HCT116 (cell line): ENCODE data around the gene ZSWIM6. TPM values are rescaled to one million over a fixed set of nuclear protein-coding genes. Genes with fewer than 3 reads are reported as not detected.

Experiments
- ATAC-seq: fragments of 200-7000 bp; cut with Tn5 transposase; 2 replicates; pipeline ENCODE4 v1.9.1; 2020; ENCODE audit warnings: mild to moderate bottlenecking, moderate library complexity
- BruUV-seq: library from RNA; stranded (reverse); fragments of 400-500 nt; replicated peaks from 2 replicates; lab custom pipeline; 2021; lab: Mats Ljungman, UMichigan
- CTCF ChIA-PET: fragments of 300-600 bp; sonication (Branson Sonifier 250); formaldehyde crosslinking; loops from one replicate; lab custom pipeline; 2021; ENCODE audit warnings: antibody characterized with exemption; lab: Charles Lee
- POLR2A ChIA-PET: fragments of 300-600, 350-600 bp; sonication (Branson Sonifier 250); formaldehyde crosslinking; loops from one replicate; lab custom pipeline; 2021; ENCODE audit warnings: antibody characterized with exemption; lab: Charles Lee
- RAD21 ChIA-PET, 2 experiments: fragments of 300-600 bp; sonication (Branson Sonifier 250); formaldehyde crosslinking; loops; one replicate each; lab custom pipeline; 2023; ENCODE audit warnings: low total read pairs in 2 of 2; ENCODE audit not compliant: uncharacterized antibody in 2 of 2, unreplicated experiment in 2 of 2, low non-redundant PET in 1 of 2; lab: Charles Lee
- DNase-seq: peaks from one replicate; pipeline ENCODE4 v3.0.0-alpha.2; 2010; ENCODE audit warnings: low read depth, low spot score
- H2AFZ ChIP-seq: fragments of 200-600 bp; shearing (Covaris generic), sonication (generic); 2 replicates; pipeline ENCODE4 v1.6.1; 2017; ENCODE audit warnings: low read depth, mixed run types, mixed read lengths, antibody characterized with exemption, low read length; ENCODE audit not compliant: poor library complexity, severe bottlenecking
- H3K27ac ChIP-seq: 2 replicates; pipeline ENCODE4 v1.5.1; 2012; ENCODE audit warnings: low read depth, low read length
- H3K27me3 ChIP-seq: fragments of 200-600 bp; sonication (generic); 2 replicates; pipeline ENCODE4 v1.6.1; 2016; ENCODE audit warnings: mixed run types, low read length, mixed read lengths; ENCODE audit not compliant: insufficient read depth
- H3K36me3 ChIP-seq, 2 experiments: fragments of 200-500 bp in 1 of 2; fragments of 200-600 bp in 1 of 2; sonication (Bioruptor generic) in 1 of 2; sonication (generic) in 1 of 2; 2 replicates each; pipeline versions ENCODE4 v1.5.1 to v1.6.1; 2014 to 2016; ENCODE audit warnings: low read length in 2 of 2, inconsistent platforms in 1 of 2, mixed read lengths in 1 of 2, mixed run types in 1 of 2; ENCODE audit not compliant: insufficient read depth in 2 of 2, control insufficient read depth in 1 of 2
- H3K4me1 ChIP-seq, 2 experiments: fragments of 200-600 bp in 1 of 2; sonication (generic) in 1 of 2; 2 replicates each; pipeline versions ENCODE4 v1.5.1 to v1.6.1; 2012 to 2017; ENCODE audit warnings: low read length in 2 of 2, inconsistent platforms in 1 of 2, mild to moderate bottlenecking in 1 of 2, mixed read lengths in 1 of 2, mixed run types in 1 of 2, moderate library complexity in 1 of 2; ENCODE audit not compliant: insufficient read depth in 2 of 2, control insufficient read depth in 1 of 2
- H3K4me2 ChIP-seq: fragments of 200-600 bp; sonication (generic); 2 replicates; pipeline ENCODE4 v1.6.1; 2017; ENCODE audit warnings: mixed run types, low read length, mixed read lengths
- H3K4me3 ChIP-seq, 2 experiments: fragments of 200-600 bp in 1 of 2; sonication (generic) in 1 of 2; replicated peaks in 1 of 2; 2 replicates each; pipeline ENCODE4 v1.5.1; 2011 to 2016; ENCODE audit warnings: low read length in 2 of 2, control low read depth in 1 of 2, low read depth in 1 of 2, mild to moderate bottlenecking in 1 of 2, mixed read lengths in 1 of 2, mixed run types in 1 of 2
- H3K79me2 ChIP-seq: fragments of 200-600 bp; sonication (generic); 2 replicates; pipeline ENCODE4 v1.6.1; 2017; ENCODE audit warnings: mild to moderate bottlenecking, mixed run types, low read length, moderate library complexity, mixed read lengths; ENCODE audit not compliant: insufficient read depth
- H3K9ac ChIP-seq: fragments of 200-600 bp; sonication (generic); 2 replicates; pipeline ENCODE4 v1.6.1; 2016; ENCODE audit warnings: low read length, mixed read lengths
- H3K9me2 ChIP-seq: fragments of 200-600 bp; sonication (generic), shearing (Covaris generic); 2 replicates; pipeline ENCODE4 v1.6.1; 2017; ENCODE audit warnings: mixed run types, mild to moderate bottlenecking, moderate library complexity; ENCODE audit not compliant: insufficient read depth
- H3K9me3 ChIP-seq, 2 experiments: fragments of 200-500 bp in 1 of 2; fragments of 200-600 bp in 1 of 2; sonication (Bioruptor generic) in 1 of 2; sonication (generic) in 1 of 2; 2 replicates each; pipeline ENCODE4 v1.6.1; 2014 to 2017; ENCODE audit warnings: low read length in 2 of 2, mixed read lengths in 2 of 2, inconsistent platforms in 1 of 2, low read depth in 1 of 2, mild to moderate bottlenecking in 1 of 2, mixed run types in 1 of 2, moderate library complexity in 1 of 2; ENCODE audit not compliant: control insufficient read depth in 1 of 2, insufficient read depth in 1 of 2
- H4K20me1 ChIP-seq: fragments of 200-600 bp; sonication (generic), shearing (Covaris generic); 2 replicates; pipeline ENCODE4 v1.6.1; 2017; ENCODE audit warnings: mixed run types, mild to moderate bottlenecking, moderate library complexity; ENCODE audit not compliant: insufficient read depth
- CBX3 ChIP-seq: IDR thresholded peaks from 2 replicates; pipeline ENCODE4 v1.6.1; 2012; ENCODE audit warnings: low read depth
- CEBPB ChIP-seq: IDR thresholded peaks from 2 replicates; pipeline ENCODE4 v1.6.1; 2012; ENCODE audit warnings: low read depth
- ELF1 ChIP-seq: IDR thresholded peaks from 2 replicates; pipeline ENCODE4 v1.6.1; 2012; ENCODE audit warnings: low read depth, borderline replicate concordance
- EZH2 ChIP-seq: fragments of 200-600 bp; sonication (generic); IDR thresholded peaks from 2 replicates; pipeline ENCODE4 v1.6.1; 2017; ENCODE audit warnings: antibody characterized with exemption, mixed run types
- FOSL1 ChIP-seq: IDR thresholded peaks from 2 replicates; pipeline ENCODE4 v1.6.1; 2012; ENCODE audit warnings: low read depth
- JUND ChIP-seq: IDR thresholded peaks from 2 replicates; pipeline ENCODE4 v1.6.1; 2012
- POLR2A ChIP-seq: IDR thresholded peaks from 2 replicates; pipeline ENCODE4 v1.7.0; 2011; ENCODE audit warnings: borderline replicate concordance; ENCODE audit not compliant: insufficient read depth, insufficient read length; ENCODE audit errors: extremely low read depth
- POLR2AphosphoS5 ChIP-seq: IDR thresholded peaks from 2 replicates; pipeline ENCODE4 v1.6.1; 2011; ENCODE audit warnings: mild to moderate bottlenecking, low read depth, low read length, moderate library complexity
- RAD21 ChIP-seq: IDR thresholded peaks from 2 replicates; pipeline ENCODE4 v1.6.1; 2012; ENCODE audit warnings: low read depth, mild to moderate bottlenecking
- SIN3A ChIP-seq: IDR thresholded peaks from 2 replicates; pipeline ENCODE4 v1.6.1; 2012; ENCODE audit warnings: low read depth
- SRF ChIP-seq: IDR thresholded peaks from 2 replicates; pipeline ENCODE4 v1.6.1; 2012; ENCODE audit warnings: low read depth
- ZNF274 ChIP-seq: fragments of 200-500 bp; sonication (Bioruptor generic); IDR thresholded peaks from 2 replicates; pipeline ENCODE4 v1.6.1; 2014; ENCODE audit warnings: mild to moderate bottlenecking, low read depth, low read length, inconsistent platforms
- intact Hi-C: fragments of 100-400 bp; cut with micrococcal nuclease; formaldehyde crosslinking; loops from 2 replicates; pipeline ENCODE4 v1.10.0; 2022
- total RNA-seq: library from RNA; stranded (reverse); gene quantifications from one replicate; pipeline ENCODE4 v1.2.1, GENCODE V29; 2021; ENCODE audit not compliant: unreplicated experiment
- TF ChIP-seq, protein P1 (sequence below): IDR thresholded peaks from 2 replicates; pipeline ENCODE4 v1.6.1; 2012; ENCODE audit warnings: low read depth
- TF ChIP-seq, protein P2 (sequence below): IDR thresholded peaks from 2 replicates; pipeline ENCODE4 v1.6.1; 2012
- TF ChIP-seq, protein P3 (sequence below), 3 experiments: fragments of 200-600 bp in 1 of 3; sonication (generic) in 1 of 3; IDR thresholded peaks in 2 of 3; conservative IDR thresholded peaks in 1 of 3; 2 replicates each; pipeline ENCODE4 v1.5.1; 2012 to 2017; ENCODE audit warnings: low read depth in 2 of 3, low read length in 2 of 3, antibody characterized with exemption in 1 of 3, borderline replicate concordance in 1 of 3, control low read depth in 1 of 3, mild to moderate bottlenecking in 1 of 3, mixed read lengths in 1 of 3, mixed run types in 1 of 3, moderate library complexity in 1 of 3; ENCODE audit not compliant: insufficient read depth in 1 of 3

The ZSWIM6 gene
- total RNA-seq, 1 experiment from 2014 or later = 7.4 TPM

DNA sequence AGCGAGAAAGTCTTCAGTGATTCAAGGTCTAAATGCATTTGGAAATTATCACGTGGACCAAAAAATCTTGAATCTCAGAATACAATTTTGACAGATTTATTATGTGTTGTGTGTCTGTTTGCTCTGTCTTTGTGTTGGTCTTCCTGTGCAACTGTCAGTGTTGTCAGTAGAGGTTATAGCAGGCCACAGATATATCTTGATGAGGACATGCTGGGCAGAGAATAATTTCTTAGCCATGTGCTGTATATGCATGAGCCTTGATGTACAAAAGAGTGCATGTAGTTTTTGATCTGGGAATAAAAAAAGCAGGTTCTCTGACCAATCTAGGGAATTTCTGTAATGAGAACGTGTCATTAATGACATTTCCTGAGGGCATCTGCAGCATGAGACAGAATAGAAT, 57.6 kb downstream of the ZSWIM6 start:
- CTCF ChIA-PET = no interaction called here
- Histone ChIP-seq H3K9me2 (no peaks in the 10 kb centered on the region), H3K4me1 (peaks cover 8 to 15% of the 10 kb centered on the region in 2 experiments), H3K36me3 (no peaks in the 10 kb centered on the region), H3K27ac (no peak overlapping the region), H3K79me2 (peaks cover 39% of the 10 kb centered on the region), H3K9ac (no peak overlapping the region), H4K20me1 (no peaks in the 10 kb centered on the region), H3K4me3 (no peak overlapping the region), H2AFZ (no peak overlapping the region), H3K9me3 (no peaks in the 10 kb centered on the region), H3K27me3 (no peaks in the 10 kb centered on the region), H3K4me2 (no peak overlapping the region)
- no TSS peak for BruUV-seq
- RAD21 ChIA-PET = no interaction called here
- POLR2A ChIA-PET = no interaction called here
- TF ChIP-seq JUND = no peak
- TF ChIP-seq ZNF274 = no peak
- TF ChIP-seq CEBPB = no peak
- no peak for TF ChIP-seq POLR2AphosphoS5
- no peak for TF ChIP-seq SIN3A
- TF ChIP-seq CBX3 = no peak
- TF ChIP-seq SRF = no peak
- no peak for TF ChIP-seq FOSL1
- TF ChIP-seq POLR2A = no peak
- TF ChIP-seq, protein P1, sequence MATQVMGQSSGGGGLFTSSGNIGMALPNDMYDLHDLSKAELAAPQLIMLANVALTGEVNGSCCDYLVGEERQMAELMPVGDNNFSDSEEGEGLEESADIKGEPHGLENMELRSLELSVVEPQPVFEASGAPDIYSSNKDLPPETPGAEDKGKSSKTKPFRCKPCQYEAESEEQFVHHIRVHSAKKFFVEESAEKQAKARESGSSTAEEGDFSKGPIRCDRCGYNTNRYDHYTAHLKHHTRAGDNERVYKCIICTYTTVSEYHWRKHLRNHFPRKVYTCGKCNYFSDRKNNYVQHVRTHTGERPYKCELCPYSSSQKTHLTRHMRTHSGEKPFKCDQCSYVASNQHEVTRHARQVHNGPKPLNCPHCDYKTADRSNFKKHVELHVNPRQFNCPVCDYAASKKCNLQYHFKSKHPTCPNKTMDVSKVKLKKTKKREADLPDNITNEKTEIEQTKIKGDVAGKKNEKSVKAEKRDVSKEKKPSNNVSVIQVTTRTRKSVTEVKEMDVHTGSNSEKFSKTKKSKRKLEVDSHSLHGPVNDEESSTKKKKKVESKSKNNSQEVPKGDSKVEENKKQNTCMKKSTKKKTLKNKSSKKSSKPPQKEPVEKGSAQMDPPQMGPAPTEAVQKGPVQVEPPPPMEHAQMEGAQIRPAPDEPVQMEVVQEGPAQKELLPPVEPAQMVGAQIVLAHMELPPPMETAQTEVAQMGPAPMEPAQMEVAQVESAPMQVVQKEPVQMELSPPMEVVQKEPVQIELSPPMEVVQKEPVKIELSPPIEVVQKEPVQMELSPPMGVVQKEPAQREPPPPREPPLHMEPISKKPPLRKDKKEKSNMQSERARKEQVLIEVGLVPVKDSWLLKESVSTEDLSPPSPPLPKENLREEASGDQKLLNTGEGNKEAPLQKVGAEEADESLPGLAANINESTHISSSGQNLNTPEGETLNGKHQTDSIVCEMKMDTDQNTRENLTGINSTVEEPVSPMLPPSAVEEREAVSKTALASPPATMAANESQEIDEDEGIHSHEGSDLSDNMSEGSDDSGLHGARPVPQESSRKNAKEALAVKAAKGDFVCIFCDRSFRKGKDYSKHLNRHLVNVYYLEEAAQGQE = no peak
- no peak for TF ChIP-seq ELF1
- no peak for TF ChIP-seq EZH2
- TF ChIP-seq, protein P2, sequence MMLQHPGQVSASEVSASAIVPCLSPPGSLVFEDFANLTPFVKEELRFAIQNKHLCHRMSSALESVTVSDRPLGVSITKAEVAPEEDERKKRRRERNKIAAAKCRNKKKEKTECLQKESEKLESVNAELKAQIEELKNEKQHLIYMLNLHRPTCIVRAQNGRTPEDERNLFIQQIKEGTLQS = no peak
- no peak for TF ChIP-seq RAD21
- TF ChIP-seq, protein P3, sequence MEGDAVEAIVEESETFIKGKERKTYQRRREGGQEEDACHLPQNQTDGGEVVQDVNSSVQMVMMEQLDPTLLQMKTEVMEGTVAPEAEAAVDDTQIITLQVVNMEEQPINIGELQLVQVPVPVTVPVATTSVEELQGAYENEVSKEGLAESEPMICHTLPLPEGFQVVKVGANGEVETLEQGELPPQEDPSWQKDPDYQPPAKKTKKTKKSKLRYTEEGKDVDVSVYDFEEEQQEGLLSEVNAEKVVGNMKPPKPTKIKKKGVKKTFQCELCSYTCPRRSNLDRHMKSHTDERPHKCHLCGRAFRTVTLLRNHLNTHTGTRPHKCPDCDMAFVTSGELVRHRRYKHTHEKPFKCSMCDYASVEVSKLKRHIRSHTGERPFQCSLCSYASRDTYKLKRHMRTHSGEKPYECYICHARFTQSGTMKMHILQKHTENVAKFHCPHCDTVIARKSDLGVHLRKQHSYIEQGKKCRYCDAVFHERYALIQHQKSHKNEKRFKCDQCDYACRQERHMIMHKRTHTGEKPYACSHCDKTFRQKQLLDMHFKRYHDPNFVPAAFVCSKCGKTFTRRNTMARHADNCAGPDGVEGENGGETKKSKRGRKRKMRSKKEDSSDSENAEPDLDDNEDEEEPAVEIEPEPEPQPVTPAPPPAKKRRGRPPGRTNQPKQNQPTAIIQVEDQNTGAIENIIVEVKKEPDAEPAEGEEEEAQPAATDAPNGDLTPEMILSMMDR (IDR thresholded peaks at IDR 0.05 in 2 of 3, conservative IDR thresholded peaks at IDR 0.05 in 1 of 3; ENCODE audit: borderline replicate concordance in 1 of 3, insufficient read depth in 1 of 3, low read depth in 2 of 3, low read length in 2 of 3) = no peak
- DNase-seq = no peak
- ATAC-seq = no peak
- intact Hi-C loops = no loop called here
